ENCODE results near the gene SLC46A2.

DNA sequence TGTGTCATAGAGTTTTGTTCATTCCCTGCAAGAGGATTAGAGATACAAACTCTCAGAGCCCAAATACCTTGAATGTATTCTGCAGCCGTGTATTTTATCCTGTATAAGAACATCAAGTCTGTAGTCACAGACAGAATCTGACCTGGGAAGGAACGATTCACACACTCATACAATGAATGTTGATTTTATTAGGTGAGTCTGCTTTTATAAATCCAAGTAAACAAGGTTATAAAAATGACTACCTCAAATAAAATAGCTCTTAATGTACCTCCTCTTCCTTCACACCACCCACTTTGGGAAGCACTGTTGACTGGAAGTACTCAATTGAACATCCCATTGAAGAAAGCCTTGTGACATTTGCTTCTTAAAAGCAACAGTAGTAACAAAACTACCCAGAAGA is 11.9 kb downstream of the SLC46A2 start:
- no peak for TF ChIP-seq CTCF (IDR thresholded peaks at IDR 0.05)
- TF ChIP-seq EP300 (IDR thresholded peaks at IDR 0.05), result no peak
